IMR-90 (cell line): Measurements from ENCODE around the gene LDHB. TPM values are rescaled to one million over a fixed set of nuclear protein-coding genes. Genes with fewer than 3 reads are reported as not detected.

ENCODE experiments used
- ATAC-seq: fragments of 200-7000 bp; cut with Tn5 transposase; 2 replicates; pipeline ENCODE4 v1.9.1; 2020; ENCODE audit warnings: low read depth, mild to moderate bottlenecking, moderate library complexity
- BruUV-seq: library from RNA; stranded (reverse); fragments of 400-500 nt; replicated peaks from 2 replicates; lab custom pipeline; 2021; lab: Mats Ljungman, UMichigan
- CTCF ChIA-PET: fragments of 300-600 bp; formaldehyde crosslinking; extraction: SDS; loops from one replicate; lab custom pipeline; 2021; ENCODE audit warnings: antibody characterized with exemption; lab: Yijun Ruan, JAX
- POLR2A ChIA-PET: fragments of 300-600 bp; sonication (Branson Sonifier 250); formaldehyde crosslinking; loops from one replicate; lab custom pipeline; 2022; ENCODE audit warnings: antibody characterized with exemption; ENCODE audit not compliant: unreplicated experiment; lab: Charles Lee
- DNase-seq: peaks from one replicate; pipeline ENCODE4 v3.0.0; 2013
- H2AFZ ChIP-seq: replicated peaks from 2 replicates; pipeline ENCODE3; 2013; ENCODE audit warnings: low read length, mild to moderate bottlenecking; ENCODE audit not compliant: poor library complexity
- H2AK5ac ChIP-seq: 2 replicates; pipeline ENCODE4 v1.6.1; 2013; ENCODE audit warnings: low read depth, low read length, inconsistent platforms
- H2AK9ac ChIP-seq: replicated peaks from 2 replicates; pipeline ENCODE3; 2013; ENCODE audit warnings: mild to moderate bottlenecking, low read depth, low read length, moderate library complexity; ENCODE audit not compliant: poor library complexity
- H2BK120ac ChIP-seq: 2 replicates; pipeline ENCODE4 v1.6.1; 2013; ENCODE audit warnings: low read depth, low read length, inconsistent platforms
- H2BK15ac ChIP-seq: 3 replicates; pipeline ENCODE4 v1.6.1; 2013; ENCODE audit warnings: low read depth, low read length, inconsistent platforms
- H2BK20ac ChIP-seq: 2 replicates; pipeline ENCODE4 v1.6.1; 2013; ENCODE audit warnings: low read depth, mild to moderate bottlenecking, inconsistent platforms, low read length, moderate library complexity
- H2BK5ac ChIP-seq: 2 replicates; pipeline ENCODE4 v1.6.1; 2013; ENCODE audit warnings: mild to moderate bottlenecking, low read depth, low read length, inconsistent platforms; ENCODE audit not compliant: poor library complexity, severe bottlenecking
- H3K14ac ChIP-seq: replicated peaks from 2 replicates; pipeline ENCODE4 v1.6.1; 2013; ENCODE audit warnings: low read depth, low read length, inconsistent platforms
- H3K18ac ChIP-seq: 2 replicates; pipeline ENCODE4 v1.6.1; 2013; ENCODE audit warnings: low read depth, low read length, control low read depth
- H3K23ac ChIP-seq: 2 replicates; pipeline ENCODE4 v1.6.1; 2013; ENCODE audit warnings: low read depth, low read length, inconsistent platforms
- H3K27ac ChIP-seq: 2 replicates; pipeline ENCODE4 v1.5.1; 2013; ENCODE audit warnings: mild to moderate bottlenecking, control low read depth, low read length; ENCODE audit not compliant: insufficient read depth
- H3K27me3 ChIP-seq: 2 replicates; pipeline ENCODE4 v1.6.1; 2013; ENCODE audit warnings: low read length; ENCODE audit not compliant: control insufficient read depth, insufficient read depth
- H3K36me3 ChIP-seq: 2 replicates; pipeline ENCODE4 v1.6.1; 2013; ENCODE audit warnings: low read length, mixed read lengths; ENCODE audit not compliant: control insufficient read depth, insufficient read depth
- H3K4ac ChIP-seq: 2 replicates; pipeline ENCODE4 v1.6.1; 2013; ENCODE audit warnings: low read depth, low read length, inconsistent platforms
- H3K4me1 ChIP-seq: 2 replicates; pipeline ENCODE4 v1.6.1; 2013; ENCODE audit warnings: low read length, mixed read lengths; ENCODE audit not compliant: control insufficient read depth, insufficient read depth
- H3K4me2 ChIP-seq: 2 replicates; pipeline ENCODE4 v1.6.1; 2013; ENCODE audit warnings: low read depth, mild to moderate bottlenecking, control low read depth, low read length, moderate library complexity
- H3K4me3 ChIP-seq: 2 replicates; pipeline ENCODE4 v1.5.1; 2013; ENCODE audit warnings: low read depth, mild to moderate bottlenecking, control low read depth, low read length, moderate library complexity; ENCODE audit not compliant: insufficient read depth
- H3K56ac ChIP-seq: 2 replicates; pipeline ENCODE4 v1.6.1; 2013; ENCODE audit warnings: low read length, inconsistent platforms; ENCODE audit not compliant: insufficient read depth; ENCODE audit errors: extremely low read depth
- H3K79me1 ChIP-seq, 2 experiments: 2 replicates each; pipeline ENCODE4 v1.6.1; 2013; ENCODE audit warnings: low read length in 2 of 2, inconsistent platforms in 1 of 2, low read depth in 1 of 2
- H3K9ac ChIP-seq: 2 replicates; pipeline ENCODE4 v1.6.1; 2013; ENCODE audit warnings: low read depth, low read length, control low read depth
- H3K9me1 ChIP-seq: 2 replicates; pipeline ENCODE4 v1.6.1; 2013; ENCODE audit warnings: low read length, inconsistent platforms; ENCODE audit not compliant: insufficient read depth
- H3K9me3 ChIP-seq: 2 replicates; pipeline ENCODE4 v1.6.1; 2013; ENCODE audit warnings: low read length; ENCODE audit not compliant: control insufficient read depth, insufficient read depth
- H4K20me1 ChIP-seq: 2 replicates; pipeline ENCODE4 v1.6.1; 2013; ENCODE audit warnings: low read length, inconsistent platforms; ENCODE audit not compliant: insufficient read depth
- H4K5ac ChIP-seq: 2 replicates; pipeline ENCODE4 v1.6.1; 2013; ENCODE audit warnings: mild to moderate bottlenecking, low read depth, low read length, control low read depth
- H4K8ac ChIP-seq, 2 experiments: 2 replicates each; pipeline ENCODE4 v1.6.1; 2013; ENCODE audit warnings: low read depth in 2 of 2, low read length in 2 of 2, control low read depth in 1 of 2, inconsistent platforms in 1 of 2
- H4K91ac ChIP-seq: 2 replicates; pipeline ENCODE4 v1.6.1; 2013; ENCODE audit warnings: low read depth, low read length, inconsistent platforms; ENCODE audit not compliant: insufficient read depth
- FOS ChIP-seq: fragments of 150-350 bp; IDR thresholded peaks from 2 replicates; pipeline ENCODE4 v1.6.1; 2016; ENCODE audit warnings: low read depth, low read length
- MAFK ChIP-seq: IDR thresholded peaks from 2 replicates; pipeline ENCODE4 v1.6.1; 2012; ENCODE audit warnings: low read depth, low read length, improper control_type of control experiment
- MAZ ChIP-seq: IDR thresholded peaks from 2 replicates; pipeline ENCODE4 v1.6.1; 2012; ENCODE audit warnings: low read depth, mild to moderate bottlenecking, low read length, improper control_type of control experiment, moderate library complexity, borderline replicate concordance
- POLR2A ChIP-seq: IDR thresholded peaks from 2 replicates; pipeline ENCODE4 v1.6.1; 2012; ENCODE audit warnings: mild to moderate bottlenecking, low read depth, low read length
- RCOR1 ChIP-seq: IDR thresholded peaks from 2 replicates; pipeline ENCODE4 v1.6.1; 2012; ENCODE audit warnings: mild to moderate bottlenecking, low read length, improper control_type of control experiment; ENCODE audit not compliant: insufficient replicate concordance
- WGBS, 2 experiments: methylation state at CpG; one replicate each; pipeline versions ENCODE4 v1.1.5 to v1.1.7; 2013; ENCODE audit warnings: missing lambda C conversion rate in 2 of 2; ENCODE audit not compliant: insufficient read length in 1 of 2; ENCODE audit errors: extremely low coverage in 2 of 2; 5-methylcytosine and 5-hydroxymethylcytosine counted together
- dilution Hi-C: fragments of 300-500 bp; cut with HindIII; formaldehyde crosslinking; loops from one replicate; pipeline ENCODE4 v1.14.3; 2018; ENCODE audit warnings: low sequenced_read_pairs; ENCODE audit not compliant: unreplicated experiment
- in situ Hi-C: fragments of 300-500 bp; cut with MboI; formaldehyde crosslinking; loops from 3 replicates; pipeline ENCODE4 v1.14.3; 2019; ENCODE audit warnings: low sequenced_read_pairs, inconsistent platforms, mixed read lengths
- intact Hi-C: fragments of 100-400 bp; cut with micrococcal nuclease; formaldehyde crosslinking; loops from 2 replicates; pipeline ENCODE4 v1.10.0; 2022
- polyA plus RNA-seq, 3 experiments: library from polyadenylated mRNA; depleted of rRNA; stranded (reverse); fragments of >200 nt; gene quantifications; 2 replicates each; pipeline ENCODE4 v1.2.3, GENCODE V29; 2012; ENCODE audit warnings: low replicate concordance in 1 of 3
- total RNA-seq: library from RNA; depleted of rRNA; stranded (reverse); fragments of >200 nt; gene quantifications from 2 replicates; pipeline ENCODE4 v1.2.3, GENCODE V29; 2012
- TF ChIP-seq, protein P1 (sequence below): fragments of 150-350 bp; IDR thresholded peaks from 2 replicates; pipeline ENCODE4 v1.6.1; 2017; ENCODE audit warnings: mild to moderate bottlenecking, antibody characterized with exemption, low read length, low read depth

LDHB gene
- total and polyA plus RNA-seq, 2 of the 4 experiments (the other 2 are of a cell fraction): 623 to 630 TPM

DNA sequence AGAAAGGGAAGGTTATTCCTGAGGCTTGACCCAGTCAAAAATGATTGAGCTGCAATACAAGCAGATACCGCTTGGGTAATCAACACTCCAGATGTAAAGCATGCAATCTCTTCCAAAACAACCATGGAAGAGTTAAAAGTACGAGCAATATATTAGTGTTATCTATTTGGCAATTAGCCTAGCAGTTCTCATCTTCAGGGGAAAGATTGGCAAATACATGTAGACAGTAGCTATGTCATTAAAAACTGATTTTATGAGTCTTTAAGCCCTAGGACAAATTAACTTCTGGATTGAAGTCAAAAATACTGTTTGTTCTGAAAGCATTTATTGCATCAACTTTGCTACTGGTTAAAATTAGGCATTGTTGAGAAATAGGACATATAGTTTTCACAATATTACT lies 43.7 kb downstream of the LDHB start:
- intact Hi-C loops (no loop called here), in situ Hi-C loops (no loop called here), dilution Hi-C loops (no loop called here)
- Histone ChIP-seq H3K4ac (no peak overlapping the region), H3K14ac (no peak overlapping the region), H4K91ac (no peak overlapping the region), H2BK20ac (no peak overlapping the region), H3K79me1 (no peaks in the 10 kb centered on the region), H4K5ac (no peak overlapping the region), H2AK9ac (no peak overlapping the region), H3K9me1 (no peaks in the 10 kb centered on the region), H3K9ac (no peak overlapping the region), H3K9me3 (no peaks in the 10 kb centered on the region), H3K18ac (no peak overlapping the region), H3K27me3 (no peaks in the 10 kb centered on the region; the same call in 1 of the 2 replicates), H2BK120ac (no peak overlapping the region), H3K56ac (no peak overlapping the region), H2BK5ac (no peak overlapping the region), H4K20me1 (no peaks in the 10 kb centered on the region), H3K4me2 (no peak overlapping the region), H3K27ac (no peak overlapping the region), H3K4me3 (no peak overlapping the region), H2BK15ac (no peak overlapping the region), H3K4me1 (no peaks in the 10 kb centered on the region), H3K36me3 (no peaks in the 10 kb centered on the region), H3K23ac (no peak overlapping the region), H2AFZ (no peak overlapping the region), H4K8ac (no peak overlapping the region), H2AK5ac (no peak overlapping the region)
- CTCF ChIA-PET: interaction anchor here (0.9 kb wide), 2 partner anchors 52 to 59 kb away, joined by 3 to 4 read pairs; no protein-coding TSS in a partner anchor
- TF ChIP-seq FOS (no peak), POLR2A (no peak), MAZ (no peak), RCOR1 (no peak), MAFK (no peak)
- TF ChIP-seq, protein P1, sequence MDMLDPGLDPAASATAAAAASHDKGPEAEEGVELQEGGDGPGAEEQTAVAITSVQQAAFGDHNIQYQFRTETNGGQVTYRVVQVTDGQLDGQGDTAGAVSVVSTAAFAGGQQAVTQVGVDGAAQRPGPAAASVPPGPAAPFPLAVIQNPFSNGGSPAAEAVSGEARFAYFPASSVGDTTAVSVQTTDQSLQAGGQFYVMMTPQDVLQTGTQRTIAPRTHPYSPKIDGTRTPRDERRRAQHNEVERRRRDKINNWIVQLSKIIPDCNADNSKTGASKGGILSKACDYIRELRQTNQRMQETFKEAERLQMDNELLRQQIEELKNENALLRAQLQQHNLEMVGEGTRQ: no peak
- POLR2A ChIA-PET: no interaction called here
- DNase-seq (no peak), ATAC-seq (no peak)
- no CpG with 5 or more reads among the region's 2 CpGs for WGBS, 2 experiments
- no TSS peak for BruUV-seq
